HEK293T (cell line): ENCODE data around the gene BAIAP2.

ENCODE experiments used
- FOXA1 ChIP-seq: fragments of 450-650 bp; IDR thresholded peaks from 2 replicates; pipeline ENCODE4 v1.6.1; 2016; ENCODE audit warnings: mild to moderate bottlenecking
- FOXK2 ChIP-seq: fragments of 450-650 bp; IDR thresholded peaks from 2 replicates; pipeline ENCODE4 v1.6.1; 2016; ENCODE audit warnings: mild to moderate bottlenecking
- SP1 ChIP-seq: fragments of 450-650 bp; IDR thresholded peaks from 2 replicates; pipeline ENCODE4 v1.6.1; 2017
- SUZ12 ChIP-seq: fragments of 450-650 bp; IDR thresholded peaks from 2 replicates; pipeline ENCODE4 v1.6.1; 2016; ENCODE audit warnings: mild to moderate bottlenecking
- ZNF384 ChIP-seq: fragments of 450-650 bp; IDR thresholded peaks from 2 replicates; pipeline ENCODE4 v1.6.1; 2016

DNA sequence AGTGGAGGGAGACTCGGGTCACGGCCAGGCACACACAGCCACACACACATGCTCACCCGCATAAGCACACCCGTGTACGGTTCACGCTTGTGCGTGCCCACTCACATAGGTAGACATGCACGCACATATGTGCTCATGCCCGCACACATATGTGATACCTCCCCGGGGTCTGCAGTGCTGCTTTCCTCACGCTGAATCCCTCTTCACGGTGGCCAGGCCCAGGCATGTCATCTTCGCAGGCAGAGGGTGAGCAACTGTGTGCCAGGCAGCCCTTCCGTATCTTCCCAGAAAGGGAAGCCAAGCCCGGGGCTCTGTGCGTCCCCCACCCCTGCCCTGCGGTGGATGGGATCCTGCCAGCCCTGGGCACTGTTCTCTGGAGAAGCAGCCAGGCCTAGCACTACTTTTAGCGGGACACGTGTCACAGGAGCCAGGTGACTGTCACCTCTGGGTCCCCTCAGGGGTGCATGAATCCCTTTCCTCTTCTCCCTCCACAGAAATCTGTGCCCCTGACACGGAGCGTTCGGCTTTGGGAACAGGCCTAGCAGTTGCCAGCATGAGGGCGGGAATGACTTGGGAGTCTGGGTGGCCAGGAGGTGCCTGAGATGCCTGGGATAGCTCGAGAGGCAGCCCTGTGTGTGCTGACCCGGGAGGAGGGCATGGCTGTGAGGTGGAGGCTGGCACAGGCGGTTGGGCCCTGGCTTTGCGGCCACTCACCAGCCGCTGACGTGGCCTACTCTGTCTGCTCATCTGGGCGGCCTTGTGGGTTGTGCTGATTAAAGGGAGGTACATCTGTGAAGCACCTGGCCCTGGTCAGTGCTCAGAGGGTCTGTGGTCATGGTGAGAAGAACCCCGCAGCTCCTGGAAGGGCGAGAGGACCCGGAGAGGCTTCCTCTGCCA, 47.5 kb downstream of the BAIAP2 start:
- TF ChIP-seq ZNF384 (no peak), SP1 (no peak), SUZ12 (no peak), FOXA1 (no peak), FOXK2 (no peak)
